Measurements from ENCODE around the gene WNT5B. TPM values are rescaled to one million over a fixed set of nuclear protein-coding genes. Genes with fewer than 3 reads are reported as not detected.

The WNT5B gene
- total RNA-seq, 2 donors from 2014 or later: 1.5 to 5.9 TPM

- no peaks in the 10 kb centered on the region for H3K9me3 ChIP-seq
- peak; percentile 85 for DNase-seq
- H3K4me1 ChIP-seq: peaks cover 3% of the 10 kb centered on the region
- no peaks in the 10 kb centered on the region for H3K27me3 ChIP-seq
- H3K9ac ChIP-seq (ENCODE audit: low read depth in 2 of 2, low read length in 2 of 2): peak overlapping the region; percentile 52 to 78
- H3K27ac ChIP-seq: peak overlapping the region; percentile 96
- intact Hi-C loops (cut with DNase I): no loop called here
- no peaks in the 10 kb centered on the region for H3K36me3 ChIP-seq
- TF ChIP-seq CTCF (IDR thresholded peaks at IDR 0.05): no peak
- no peak overlapping the region for H3K4me3 ChIP-seq
Observed at GRCh38 chr12:1670358-1671268, 41.6 kb downstream of the WNT5B start.

- H3K36me3 ChIP-seq: no peaks in the 10 kb centered on the region
- H3K4me1 ChIP-seq: no peaks in the 10 kb centered on the region
- no peak for TF ChIP-seq CTCF (IDR thresholded peaks at IDR 0.05)
- H3K4me3 ChIP-seq: no peak overlapping the region
- intact Hi-C loops (cut with DNase I): no loop called here
- H3K9me3 ChIP-seq: no peaks in the 10 kb centered on the region
- H3K9ac ChIP-seq (ENCODE audit: low read depth in 2 of 2, low read length in 2 of 2): no peak overlapping the region
- H3K27ac ChIP-seq: no peak overlapping the region
- no peaks in the 10 kb centered on the region for H3K27me3 ChIP-seq
- DNase-seq: no peak
Observed at GRCh38 chr12:1676043-1676442, 47.0 kb downstream of the WNT5B start.

- no peaks in the 10 kb centered on the region for H3K4me1 ChIP-seq
- no peaks in the 10 kb centered on the region for H3K9me3 ChIP-seq
- no peak overlapping the region for H3K9ac ChIP-seq (ENCODE audit: low read depth in 2 of 2, low read length in 2 of 2)
- H3K36me3 ChIP-seq: no peaks in the 10 kb centered on the region
- no peaks in the 10 kb centered on the region for H3K27me3 ChIP-seq
- peak; percentile 57 for DNase-seq
- H3K4me3 ChIP-seq: no peak overlapping the region
- H3K27ac ChIP-seq: peak overlapping the region; percentile 62
- no peak for TF ChIP-seq CTCF (IDR thresholded peaks at IDR 0.05)
- intact Hi-C loops (cut with DNase I): no loop called here
Observed at GRCh38 chr12:1680804-1681492, 51.9 kb downstream of the WNT5B start.

GRCh38 chr12:1681493-1681807 lies 52.4 kb downstream of the WNT5B start:
- no peak overlapping the region for H3K4me3 ChIP-seq
- TF ChIP-seq CTCF (IDR thresholded peaks at IDR 0.05): no peak
- H3K36me3 ChIP-seq: no peaks in the 10 kb centered on the region
- H3K9ac ChIP-seq (ENCODE audit: low read depth in 2 of 2, low read length in 2 of 2): no peak overlapping the region
- peak overlapping the region; percentile 62 for H3K27ac ChIP-seq
- intact Hi-C loops (cut with DNase I): no loop called here
- no peak for DNase-seq
- no peaks in the 10 kb centered on the region for H3K27me3 ChIP-seq
- H3K4me1 ChIP-seq: no peaks in the 10 kb centered on the region
- no peaks in the 10 kb centered on the region for H3K9me3 ChIP-seq

- Histone ChIP-seq H3K9me3 (no peaks in the 10 kb centered on the region), H3K27me3 (no peaks in the 10 kb centered on the region), H3K27ac (no peak overlapping the region), H3K36me3 (no peaks in the 10 kb centered on the region), H3K9ac (ENCODE audit: low read depth in 2 of 2, low read length in 2 of 2) (no peak overlapping the region), H3K4me3 (no peak overlapping the region), H3K4me1 (no peaks in the 10 kb centered on the region)
- no peak for DNase-seq
- intact Hi-C loops (cut with DNase I): no loop called here
- TF ChIP-seq CTCF (IDR thresholded peaks at IDR 0.05): no peak
Observed at GRCh38 chr12:1688086-1688710, 59.2 kb downstream of the WNT5B start.

All from colonic mucosa (tissue), 4 donors.